NCI-H82 treated with DMSO at 0.1 percent for 48 hours (cell line): ENCODE data around the gene ATG2B.

Experiments
- DNase-seq: peaks from one replicate; lab custom pipeline; 2025; ENCODE audit not compliant: unreplicated experiment; lab: John Stamatoyannopoulos, UW

Gene ATG2B

GRCh38 chr14:96231526-96232130 lies 131.5 kb downstream of the ATG2B start:
- DNase-seq: no peak

GRCh38 chr14:96231056-96231455 lies 132.1 kb downstream of the ATG2B start:
- no peak for DNase-seq

- no peak for DNase-seq
Observed at GRCh38 chr14:96229315-96229714, 133.8 kb downstream of the ATG2B start.
